HFFc6 (cell line): ENCODE results near the gene KRCC1. TPM values are rescaled to one million over a fixed set of nuclear protein-coding genes. Genes with fewer than 3 reads are reported as not detected.
"Not testable (repeated sequence)": the region's sequence is repeated elsewhere in the genome, so short reads cannot be mapped to it uniquely, and the experiment has no call there.

Experiments used
- DNase-seq: peaks from one replicate; pipeline ENCODE4 v3.0.0-alpha.2; 2018
- H3K27ac Mint-ChIP-seq: 2 replicates; pipeline ENCODE4 v1.8.0; 2020; ENCODE audit warnings: mild to moderate bottlenecking, mixed read lengths
- H3K27me3 Mint-ChIP-seq: 2 replicates; pipeline ENCODE4 v1.8.0; 2021; ENCODE audit warnings: mild to moderate bottlenecking, moderate library complexity, mixed read lengths; ENCODE audit not compliant: insufficient read depth
- H3K36me3 Mint-ChIP-seq: 2 replicates; pipeline ENCODE4 v1.8.0; 2021; ENCODE audit warnings: low read depth, mixed read lengths
- H3K4me1 Mint-ChIP-seq: 2 replicates; pipeline ENCODE4 v1.8.0; 2020; ENCODE audit warnings: low read depth, mixed read lengths
- H3K4me3 Mint-ChIP-seq: 2 replicates; pipeline ENCODE4 v1.8.0; 2020; ENCODE audit warnings: mild to moderate bottlenecking, moderate library complexity, mixed read lengths
- H3K9me3 Mint-ChIP-seq: 2 replicates; pipeline ENCODE4 v1.8.0; 2020; ENCODE audit warnings: mild to moderate bottlenecking, mixed read lengths
- total RNA-seq, 6 experiments: library from RNA; stranded (reverse); fragmentation: NEBNext Ultra II Directional; extraction: Animal tissue kit (Norgen Biotek cat#: 25700); gene quantifications; 2 replicates in 1 of 6; 3 replicates in 5 of 6; pipeline ENCODE4 v1.2.3, GENCODE V29; 2021
- TF ChIP-seq, protein P1 (sequence below): fragments of 200-600 bp; sonication (generic); IDR thresholded peaks from 2 replicates; pipeline ENCODE4 v1.5.0; 2021; ENCODE audit warnings: antibody characterized with exemption, mild to moderate bottlenecking

KRCC1 gene
- total RNA-seq, 6 experiments from 2014 or later: 19.3 to 26.0 (median 23.8) TPM

- Mint-ChIP-seq H3K4me3 (peak overlapping the region; percentile 97), H3K9me3 (peaks cover 4% of the 10 kb centered on the region; the same call in 1 of the 2 replicates), H3K4me1 (peaks cover 42% of the 10 kb centered on the region), H3K27ac (peak overlapping the region; percentile 97), H3K36me3 (peaks cover 31% of the 10 kb centered on the region), H3K27me3 (peaks cover 7% of the 10 kb centered on the region)
- no peak for DNase-seq
- TF ChIP-seq, protein P1, sequence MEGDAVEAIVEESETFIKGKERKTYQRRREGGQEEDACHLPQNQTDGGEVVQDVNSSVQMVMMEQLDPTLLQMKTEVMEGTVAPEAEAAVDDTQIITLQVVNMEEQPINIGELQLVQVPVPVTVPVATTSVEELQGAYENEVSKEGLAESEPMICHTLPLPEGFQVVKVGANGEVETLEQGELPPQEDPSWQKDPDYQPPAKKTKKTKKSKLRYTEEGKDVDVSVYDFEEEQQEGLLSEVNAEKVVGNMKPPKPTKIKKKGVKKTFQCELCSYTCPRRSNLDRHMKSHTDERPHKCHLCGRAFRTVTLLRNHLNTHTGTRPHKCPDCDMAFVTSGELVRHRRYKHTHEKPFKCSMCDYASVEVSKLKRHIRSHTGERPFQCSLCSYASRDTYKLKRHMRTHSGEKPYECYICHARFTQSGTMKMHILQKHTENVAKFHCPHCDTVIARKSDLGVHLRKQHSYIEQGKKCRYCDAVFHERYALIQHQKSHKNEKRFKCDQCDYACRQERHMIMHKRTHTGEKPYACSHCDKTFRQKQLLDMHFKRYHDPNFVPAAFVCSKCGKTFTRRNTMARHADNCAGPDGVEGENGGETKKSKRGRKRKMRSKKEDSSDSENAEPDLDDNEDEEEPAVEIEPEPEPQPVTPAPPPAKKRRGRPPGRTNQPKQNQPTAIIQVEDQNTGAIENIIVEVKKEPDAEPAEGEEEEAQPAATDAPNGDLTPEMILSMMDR: no peak
Observed at GRCh38 chr2:88053934-88054781, 1.4 kb downstream of the KRCC1 start.

DNA sequence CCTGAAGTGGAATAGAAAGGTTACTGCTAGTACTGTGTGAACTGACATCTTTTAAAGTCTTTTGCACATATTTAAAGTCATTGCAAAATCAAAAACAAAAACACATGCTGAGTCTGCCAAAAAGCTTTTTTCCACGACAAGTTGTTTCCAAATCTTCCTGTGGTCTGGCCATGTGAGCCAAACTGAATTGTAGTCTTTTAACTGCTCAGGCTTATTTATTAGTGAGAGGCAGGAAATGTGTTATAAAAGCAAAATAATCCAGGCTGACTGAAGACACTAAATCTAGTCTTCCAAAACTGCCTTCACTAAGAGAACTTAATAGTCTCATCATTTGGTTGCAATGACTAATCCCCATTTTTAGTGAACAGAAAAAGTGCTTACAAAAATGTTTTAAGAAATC, 2.3 kb downstream of the KRCC1 start:
- Mint-ChIP-seq H3K27me3 (peaks cover 5% of the 10 kb centered on the region), H3K9me3 (peaks cover 4% of the 10 kb centered on the region; the same call in 1 of the 2 replicates), H3K4me1 (peaks cover 42% of the 10 kb centered on the region), H3K36me3 (peaks cover 38% of the 10 kb centered on the region), H3K27ac (peak overlapping the region; percentile 97), H3K4me3 (peak overlapping the region; percentile 97)
- TF ChIP-seq, protein P1: no peak
- DNase-seq: peak; percentile 37

- TF ChIP-seq, protein P1: no peak
- H3K27me3 Mint-ChIP-seq: peaks cover 5% of the 10 kb centered on the region
- peaks cover 38% of the 10 kb centered on the region for H3K36me3 Mint-ChIP-seq
- H3K4me1 Mint-ChIP-seq: peaks cover 36% of the 10 kb centered on the region
- H3K9me3 Mint-ChIP-seq: peaks cover 4% of the 10 kb centered on the region; the same call in 1 of the 2 replicates
- no peak overlapping the region for H3K4me3 Mint-ChIP-seq
- H3K27ac Mint-ChIP-seq: no peak overlapping the region
- DNase-seq: no peak
Observed at GRCh38 chr2:88051792-88052191, 3.8 kb downstream of the KRCC1 start.

DNA sequence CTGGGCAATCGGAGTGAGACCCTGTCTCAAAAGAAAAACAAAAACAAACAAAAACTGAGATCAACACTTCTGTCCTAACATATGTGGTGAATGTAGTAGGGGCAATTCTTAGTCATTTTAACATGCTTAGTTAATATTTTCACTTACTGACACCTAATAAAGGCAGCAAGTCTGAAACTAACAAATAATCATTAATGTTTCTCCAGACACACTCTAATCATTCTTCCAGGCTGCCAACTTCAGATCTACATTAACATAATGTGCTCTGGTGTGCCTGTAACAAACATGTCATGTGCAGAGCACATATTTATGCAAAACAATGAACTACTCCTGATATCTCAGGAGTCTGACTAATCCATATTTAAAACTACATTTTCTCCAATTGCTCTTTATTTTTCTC, 6.0 kb downstream of the KRCC1 start:
- H3K27ac Mint-ChIP-seq: no peak overlapping the region
- H3K4me3 Mint-ChIP-seq: no peak overlapping the region
- TF ChIP-seq, protein P1: no peak
- no peak for DNase-seq
- peaks cover 27% of the 10 kb centered on the region for H3K4me1 Mint-ChIP-seq
- no peaks in the 10 kb centered on the region for H3K9me3 Mint-ChIP-seq
- H3K36me3 Mint-ChIP-seq: peaks cover 30% of the 10 kb centered on the region
- no peaks in the 10 kb centered on the region for H3K27me3 Mint-ChIP-seq

- no peaks in the 10 kb centered on the region for H3K9me3 Mint-ChIP-seq
- H3K27me3 Mint-ChIP-seq: no peaks in the 10 kb centered on the region
- H3K36me3 Mint-ChIP-seq: peaks cover 26% of the 10 kb centered on the region
- H3K27ac Mint-ChIP-seq: no peak overlapping the region
- no peak overlapping the region for H3K4me3 Mint-ChIP-seq
- TF ChIP-seq, protein P1: no peak
- no peak for DNase-seq
- H3K4me1 Mint-ChIP-seq: peaks cover 21% of the 10 kb centered on the region
Observed at GRCh38 chr2:88048541-88048940, 7.0 kb downstream of the KRCC1 start.

DNA sequence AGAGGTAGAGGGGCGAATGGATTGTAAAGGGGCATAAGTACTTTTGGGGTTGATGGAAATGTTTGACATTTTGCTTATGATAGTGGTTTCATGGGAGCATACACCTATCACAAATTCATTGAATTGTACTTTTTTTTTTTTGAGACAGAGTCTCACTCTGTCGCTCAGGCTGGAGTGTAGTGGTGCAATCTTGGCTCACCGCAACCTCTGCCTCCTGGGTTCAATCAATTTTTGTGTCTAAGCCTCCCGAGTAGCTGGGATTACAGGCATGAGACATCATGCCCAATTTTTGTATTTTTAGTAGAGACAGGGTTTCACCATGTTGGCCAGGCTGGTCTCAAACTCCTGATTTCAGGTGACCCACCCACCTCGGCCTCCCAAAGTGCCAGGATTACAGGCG, 10.0 kb downstream of the KRCC1 start:
- H3K4me3 Mint-ChIP-seq, H3K27ac Mint-ChIP-seq, H3K27me3 Mint-ChIP-seq, H3K9me3 Mint-ChIP-seq, DNase-seq: not testable (repeated sequence)
- peaks cover 28% of the 10 kb centered on the region for H3K36me3 Mint-ChIP-seq
- H3K4me1 Mint-ChIP-seq: peaks cover 38% of the 10 kb centered on the region
